ENCODE data around the gene ATN1.

- no peak for TF ChIP-seq CTCF (IDR thresholded peaks at IDR 0.05; ENCODE audit: low read depth, low read length, poor library complexity, severe bottlenecking)
- no peak for TF ChIP-seq EZH2phosphoT487 (IDR thresholded peaks at IDR 0.05; ENCODE audit: borderline replicate concordance, low read length)
Measured at GRCh38 chr12:6954316-6955107, 26.8 kb downstream of the ATN1 start.

Measured in DOHH2 (cell line).